ENCODE measurements around the gene SORCS2. TPM values are rescaled to one million over a fixed set of nuclear protein-coding genes. Genes with fewer than 3 reads are reported as not detected.

The SORCS2 gene
- total and polyA plus RNA-seq, 2 donors (not counting 1 experiment from before 2014, with no cell fraction given), result not detected

DNA sequence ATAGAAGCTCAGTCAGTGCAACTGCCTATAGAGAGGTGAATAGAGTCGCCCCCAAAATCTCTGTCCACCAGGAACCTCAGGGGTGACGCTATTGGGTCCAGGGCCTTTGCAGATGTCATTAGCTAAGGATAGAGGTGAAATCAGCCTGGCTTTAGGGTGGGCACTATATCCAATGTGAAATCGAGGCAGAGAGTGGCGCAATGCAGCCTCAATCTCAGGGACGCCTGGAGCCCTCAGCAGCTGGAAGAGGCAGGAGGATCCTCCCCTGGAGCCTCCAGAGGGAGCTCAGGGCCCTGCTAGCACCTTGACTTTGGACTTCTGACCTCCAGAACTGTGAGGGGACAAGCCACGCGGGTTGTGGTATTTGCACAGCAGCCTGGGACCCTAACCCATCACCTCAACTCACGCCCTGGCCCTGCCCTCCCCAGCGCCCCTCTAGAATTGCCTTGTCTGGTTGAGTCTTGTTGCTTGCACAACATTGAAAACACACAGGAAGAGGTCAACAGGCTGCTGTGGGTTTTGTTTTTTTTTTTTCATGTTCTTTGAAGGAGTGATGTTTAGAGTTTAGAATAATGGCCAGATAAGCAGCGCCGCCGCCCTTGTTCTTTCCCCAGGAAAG, 331.8 kb downstream of the SORCS2 start:
- DNase-seq (no peak), ATAC-seq (ENCODE audit: low read depth) (no peak)
- intact Hi-C loops (cut with micrococcal nuclease), result no loop called here
- Histone ChIP-seq H3K36me3 (replicated peaks in 1 of 2; ENCODE audit: control extremely low read depth in 1 of 2, control insufficient read depth in 1 of 2, extremely low read depth in 1 of 2, insufficient read depth in 2 of 2, low read length in 1 of 2) (no peaks in the 10 kb centered on the region), H4K20me1 (ENCODE audit: control insufficient read depth, insufficient read depth, low read length, poor library complexity, severe bottlenecking) (no peaks in the 10 kb centered on the region), H3K4me1 (ENCODE audit: control insufficient read depth in 2 of 2, insufficient read depth in 2 of 2, low read length in 2 of 2) (no peaks in the 10 kb centered on the region), H3K79me2 (ENCODE audit: control insufficient read depth, insufficient read depth, low read length) (no peaks in the 10 kb centered on the region), H3K9me3 (ENCODE audit: control extremely low read depth in 1 of 3, control insufficient read depth in 2 of 3, insufficient read depth in 1 of 3, low read length in 2 of 3) (peaks cover 0 to 9% (median 0%) of the 10 kb centered on the region in 3 donors), H3K4me3 (ENCODE audit: control extremely low read depth in 1 of 5, extremely low read depth in 1 of 5, insufficient read depth in 1 of 5, low read depth in 2 of 5, low read length in 4 of 5) (no peak overlapping the region), H3K9ac (ENCODE audit: low read length) (no peak overlapping the region), H2AFZ (ENCODE audit: insufficient read depth, low read depth, low read length, poor library complexity, severe bottlenecking) (no peak overlapping the region), H3K27ac (ENCODE audit: low read length in 2 of 2) (no peak overlapping the region), H3K27me3 (replicated peaks in 1 of 4; ENCODE audit: control extremely low read depth in 1 of 4, control insufficient read depth in 3 of 4, insufficient read depth in 4 of 4, low read length in 3 of 4) (peaks cover 0 to 6% (median 0%) of the 10 kb centered on the region in 4 experiments), H3K4me2 (replicated peaks; ENCODE audit: low read depth, low read length, poor library complexity, severe bottlenecking) (no peak overlapping the region)
- ChIA-PET CTCF (no interaction called here), POLR2A (no interaction called here)
- TF ChIP-seq, protein P1, sequence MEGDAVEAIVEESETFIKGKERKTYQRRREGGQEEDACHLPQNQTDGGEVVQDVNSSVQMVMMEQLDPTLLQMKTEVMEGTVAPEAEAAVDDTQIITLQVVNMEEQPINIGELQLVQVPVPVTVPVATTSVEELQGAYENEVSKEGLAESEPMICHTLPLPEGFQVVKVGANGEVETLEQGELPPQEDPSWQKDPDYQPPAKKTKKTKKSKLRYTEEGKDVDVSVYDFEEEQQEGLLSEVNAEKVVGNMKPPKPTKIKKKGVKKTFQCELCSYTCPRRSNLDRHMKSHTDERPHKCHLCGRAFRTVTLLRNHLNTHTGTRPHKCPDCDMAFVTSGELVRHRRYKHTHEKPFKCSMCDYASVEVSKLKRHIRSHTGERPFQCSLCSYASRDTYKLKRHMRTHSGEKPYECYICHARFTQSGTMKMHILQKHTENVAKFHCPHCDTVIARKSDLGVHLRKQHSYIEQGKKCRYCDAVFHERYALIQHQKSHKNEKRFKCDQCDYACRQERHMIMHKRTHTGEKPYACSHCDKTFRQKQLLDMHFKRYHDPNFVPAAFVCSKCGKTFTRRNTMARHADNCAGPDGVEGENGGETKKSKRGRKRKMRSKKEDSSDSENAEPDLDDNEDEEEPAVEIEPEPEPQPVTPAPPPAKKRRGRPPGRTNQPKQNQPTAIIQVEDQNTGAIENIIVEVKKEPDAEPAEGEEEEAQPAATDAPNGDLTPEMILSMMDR (IDR thresholded peaks at IDR 0.05), result no peak
- no peak for TF ChIP-seq EZH2 (IDR thresholded peaks at IDR 0.05; ENCODE audit: borderline replicate concordance, insufficient read depth, low read depth, low read length, poor library complexity, severe bottlenecking)
- Mint-ChIP-seq H3K27ac (no peak overlapping the region), H3K4me1 (no peaks in the 10 kb centered on the region), H3K27me3 (peaks cover 20% of the 10 kb centered on the region), H3K9me3 (ENCODE audit: insufficient read depth) (no peaks in the 10 kb centered on the region), H3K4me3 (no peak overlapping the region)
- 51% methylated on average over 12 of the region's 12 CpGs for WGBS (ENCODE audit: insufficient coverage)

DNA sequence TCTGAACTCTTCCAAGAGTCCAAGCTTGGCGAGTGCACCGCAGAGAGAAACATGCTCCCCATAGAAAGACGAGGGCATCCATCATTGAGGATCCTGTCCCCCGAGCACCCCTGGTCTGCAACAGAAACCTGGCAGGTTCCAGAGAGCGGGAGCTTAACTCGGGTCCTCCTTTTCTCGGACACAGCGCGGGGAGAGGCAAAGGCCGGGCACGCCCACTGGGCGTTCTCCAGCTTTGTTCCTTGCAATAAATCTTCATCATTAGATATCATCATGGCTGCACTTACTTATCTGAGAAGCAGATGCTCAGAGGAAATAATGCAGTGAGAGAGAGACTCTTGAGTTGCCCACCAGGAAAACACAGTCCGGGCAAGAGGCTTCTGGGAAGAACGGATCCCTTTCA, 332.5 kb downstream of the SORCS2 start:
- Histone ChIP-seq H3K4me3 (ENCODE audit: control extremely low read depth in 1 of 5, extremely low read depth in 1 of 5, insufficient read depth in 1 of 5, low read depth in 2 of 5, low read length in 4 of 5) (no peak overlapping the region), H3K4me2 (replicated peaks; ENCODE audit: low read depth, low read length, poor library complexity, severe bottlenecking) (no peak overlapping the region), H3K4me1 (ENCODE audit: control insufficient read depth in 2 of 2, insufficient read depth in 2 of 2, low read length in 2 of 2) (no peaks in the 10 kb centered on the region), H3K9me3 (ENCODE audit: control extremely low read depth in 1 of 3, control insufficient read depth in 2 of 3, insufficient read depth in 1 of 3, low read length in 2 of 3) (peaks cover 0 to 8% (median 0%) of the 10 kb centered on the region in 3 donors), H3K9ac (ENCODE audit: low read length) (no peak overlapping the region), H3K27me3 (replicated peaks in 1 of 4; ENCODE audit: control extremely low read depth in 1 of 4, control insufficient read depth in 3 of 4, insufficient read depth in 4 of 4, low read length in 3 of 4) (peaks cover 0 to 6% (median 0%) of the 10 kb centered on the region in 4 experiments), H3K36me3 (replicated peaks in 1 of 2; ENCODE audit: control extremely low read depth in 1 of 2, control insufficient read depth in 1 of 2, extremely low read depth in 1 of 2, insufficient read depth in 2 of 2, low read length in 1 of 2) (no peaks in the 10 kb centered on the region), H4K20me1 (ENCODE audit: control insufficient read depth, insufficient read depth, low read length, poor library complexity, severe bottlenecking) (no peaks in the 10 kb centered on the region), H3K79me2 (ENCODE audit: control insufficient read depth, insufficient read depth, low read length) (no peaks in the 10 kb centered on the region), H2AFZ (ENCODE audit: insufficient read depth, low read depth, low read length, poor library complexity, severe bottlenecking) (no peak overlapping the region), H3K27ac (ENCODE audit: low read length in 2 of 2) (no peak overlapping the region)
- Mint-ChIP-seq H3K27ac (no peak overlapping the region), H3K27me3 (peaks cover 22% of the 10 kb centered on the region), H3K4me1 (no peaks in the 10 kb centered on the region), H3K4me3 (no peak overlapping the region), H3K9me3 (ENCODE audit: insufficient read depth) (no peaks in the 10 kb centered on the region)
- intact Hi-C loops (cut with micrococcal nuclease), result no loop called here
- CTCF ChIA-PET, result no interaction called here
- no peak for ATAC-seq (ENCODE audit: low read depth)
- POLR2A ChIA-PET, result no interaction called here
- 60% methylated on average over 9 of the region's 14 CpGs for WGBS (ENCODE audit: insufficient coverage)
- no peak for DNase-seq
- TF ChIP-seq, protein P1 (IDR thresholded peaks at IDR 0.05), result no peak
- TF ChIP-seq EZH2 (IDR thresholded peaks at IDR 0.05; ENCODE audit: borderline replicate concordance, insufficient read depth, low read depth, low read length, poor library complexity, severe bottlenecking), result no peak
